DMS153 treated with DMSO at 0.1 percent for 48 hours (cell line): ENCODE results near the gene RUSF1.
"Not testable (repeated sequence)": the region's sequence is repeated elsewhere in the genome, so short reads cannot be mapped to it uniquely, and the experiment has no call there.

Experiments used
- DNase-seq: peaks from one replicate; lab custom pipeline; 2025; ENCODE audit not compliant: unreplicated experiment; lab: John Stamatoyannopoulos, UW

The RUSF1 gene

GRCh38 chr16:31453255-31454204, 54.7 kb downstream of the RUSF1 start:
- DNase-seq, result no peak

GRCh38 chr16:31452631-31453106, 55.5 kb downstream of the RUSF1 start:
- no peak for DNase-seq

GRCh38 chr16:31451681-31452351, 56.4 kb downstream of the RUSF1 start:
- peak; percentile 16 for DNase-seq

- no peak for DNase-seq
Measured at GRCh38 chr16:31451201-31451600, 57.0 kb downstream of the RUSF1 start.

GRCh38 chr16:31445931-31446330, 62.3 kb downstream of the RUSF1 start:
- DNase-seq, result not testable (repeated sequence)

GRCh38 chr16:31441956-31442355, 66.2 kb downstream of the RUSF1 start:
- no peak for DNase-seq

- no peak for DNase-seq
Measured at GRCh38 chr16:31440516-31441184, 67.5 kb downstream of the RUSF1 start.

GRCh38 chr16:31439519-31439918, 68.7 kb downstream of the RUSF1 start:
- no peak for DNase-seq
